HepG2 (cell line): ENCODE results near the gene GNG12. TPM values are rescaled to one million over a fixed set of nuclear protein-coding genes. Genes with fewer than 3 reads are reported as not detected.

ENCODE experiments used
- MTF2 ChIP-seq: sonication (generic); formaldehyde crosslinking; IDR thresholded peaks from 2 replicates; pipeline ENCODE4 v1.5.0; 2020; ENCODE audit warnings: missing genetic modification reagents, borderline replicate concordance
- SNAPC2 ChIP-seq: sonication (generic); formaldehyde crosslinking; IDR thresholded peaks from 2 replicates; pipeline ENCODE4 v1.8.1; 2022; ENCODE audit warnings: mild to moderate bottlenecking, missing genetic modification reagents
- SNRNP70 ChIP-seq: fragments of 200-400 bp; formaldehyde crosslinking; IDR thresholded peaks from 2 replicates; pipeline ENCODE4 v1.6.1; 2017; ENCODE audit warnings: mild to moderate bottlenecking, low read depth, low read length, moderate library complexity
- TGIF2 ChIP-seq: IDR thresholded peaks from 2 replicates; pipeline ENCODE4 v1.6.1; 2016; ENCODE audit warnings: control low read depth, missing compliant biosample characterization
- ZFP36 ChIP-seq: fragments of 150-350 bp; IDR thresholded peaks from 2 replicates; pipeline ENCODE4 v1.6.1; 2018; ENCODE audit warnings: borderline replicate concordance, low read length, low read depth; ENCODE audit not compliant: partially characterized antibody
- ZKSCAN8 ChIP-seq: IDR thresholded peaks from 2 replicates; pipeline ENCODE4 v1.6.1; 2016; ENCODE audit warnings: borderline replicate concordance, missing genetic modification reagents, missing compliant biosample characterization
- ZNF335 ChIP-seq: sonication (generic); formaldehyde crosslinking; IDR thresholded peaks from 2 replicates; pipeline ENCODE4 v1.4.0; 2020; ENCODE audit warnings: missing genetic modification reagents
- ZNF547 ChIP-seq: sonication (generic); formaldehyde crosslinking; IDR thresholded peaks from 2 replicates; pipeline ENCODE4 v1.5.1; 2020; ENCODE audit warnings: mild to moderate bottlenecking, missing genetic modification reagents
- ZNF773 ChIP-seq: sonication (generic); formaldehyde crosslinking; IDR thresholded peaks from 2 replicates; pipeline ENCODE4 v1.4.0; 2020; ENCODE audit warnings: missing genetic modification reagents, borderline replicate concordance
- ZNF878 ChIP-seq: sonication (generic); formaldehyde crosslinking; IDR thresholded peaks from 2 replicates; pipeline ENCODE4 v1.8.1; 2023; ENCODE audit warnings: mild to moderate bottlenecking, missing genetic modification reagents, moderate library complexity
- polyA plus RNA-seq, 8 experiments: library from polyadenylated mRNA; depleted of rRNA in 3 of 8; stranded (reverse) in 7 of 8; unstranded in 1 of 8; fragments of >200 nt; fragmentation: Illumina TruSeq in 4 of 8; extraction: Trizol in 4 of 8; gene quantifications; 2 replicates each; pipeline versions ENCODE4 v1.2.1 to v1.2.3, GENCODE V29; 2011 to 2016; ENCODE audit warnings: low read depth in 4 of 8, missing spikeins in 1 of 8, mixed read lengths in 1 of 8; ENCODE audit not compliant: insufficient read depth in 1 of 8
- total RNA-seq, 5 experiments: library from RNA; depleted of rRNA; stranded (reverse); fragments of >200 nt; fragmentation: Illumina TruSeq; extraction: Trizol; gene quantifications; 2 replicates each; pipeline ENCODE4 v1.2.3, GENCODE V29; 2016; ENCODE audit warnings: low read depth in 1 of 5
- TF ChIP-seq, protein P1 (sequence below): sonication (generic); formaldehyde crosslinking; IDR thresholded peaks from 2 replicates; pipeline ENCODE4 v1.4.0; 2020; ENCODE audit warnings: missing genetic modification reagents
- TF ChIP-seq, protein P2 (sequence below), 2 experiments: sonication (generic) in 1 of 2; formaldehyde crosslinking in 1 of 2; IDR thresholded peaks; 2 replicates each; pipeline versions ENCODE4 v1.6.1 to v1.9.0; 2014 to 2022; ENCODE audit warnings: antibody characterized with exemption in 1 of 2, borderline replicate concordance in 1 of 2, inconsistent platforms in 1 of 2, low read depth in 1 of 2, missing genetic modification reagents in 1 of 2
- TF ChIP-seq, protein P3 (sequence below): sonication (generic); formaldehyde crosslinking; IDR thresholded peaks from 2 replicates; pipeline ENCODE4 v1.8.0; 2022; ENCODE audit warnings: missing genetic modification reagents, mild to moderate bottlenecking, inconsistent platforms, borderline replicate concordance
- TF ChIP-seq, protein P4 (sequence below): sonication (generic); formaldehyde crosslinking; conservative IDR thresholded peaks from 2 replicates; pipeline ENCODE4 v1.4.0; 2020; ENCODE audit warnings: missing genetic modification reagents
- TF ChIP-seq, protein P5 (sequence below): IDR thresholded peaks from 2 replicates; pipeline ENCODE4 v1.6.1; 2016; ENCODE audit warnings: low read depth
- TF ChIP-seq, protein P6 (sequence below): sonication (generic); formaldehyde crosslinking; IDR thresholded peaks from 2 replicates; pipeline ENCODE4 v1.4.0; 2020; ENCODE audit warnings: missing genetic modification reagents, low read depth, mild to moderate bottlenecking, borderline replicate concordance

Gene GNG12
- total and polyA plus RNA-seq, 2 of the 13 experiments (the other 11 are each of a cell fraction or from before 2014, with no cell fraction given) = 0.11 TPM

DNA sequence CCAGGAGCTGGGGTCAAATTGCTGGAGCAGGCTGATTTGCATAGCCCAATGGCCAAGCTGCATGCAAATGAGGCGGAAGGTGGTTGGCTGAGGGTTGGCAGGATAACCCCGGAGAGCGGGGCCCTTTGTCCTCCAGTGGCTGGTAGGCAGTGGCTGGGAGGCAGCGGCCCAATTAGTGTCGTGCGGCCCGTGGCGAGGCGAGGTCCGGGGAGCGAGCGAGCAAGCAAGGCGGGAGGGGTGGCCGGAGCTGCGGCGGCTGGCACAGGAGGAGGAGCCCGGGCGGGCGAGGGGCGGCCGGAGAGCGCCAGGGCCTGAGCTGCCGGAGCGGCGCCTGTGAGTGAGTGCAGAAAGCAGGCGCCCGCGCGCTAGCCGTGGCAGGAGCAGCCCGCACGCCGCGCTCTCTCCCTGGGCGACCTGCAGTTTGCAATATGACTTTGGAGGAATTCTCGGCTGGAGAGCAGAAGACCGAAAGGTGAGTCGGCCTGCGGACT lies 148.2 kb downstream of the GNG12 start, which contains the start of gene GADD45A (continued):
- TF ChIP-seq ZNF547 (CRISPR knock-in tag) (peak; percentile 75; the same call in 1 of the 2 replicates), SNAPC2 (CRISPR knock-in tag) (peak; percentile 94), TGIF2 (CRISPR knock-in tag) (no peak; the same call in 1 of the 2 replicates), ZKSCAN8 (CRISPR knock-in tag) (0 out of 2 replicates have a peak, but pooled peaks have one; percentile 33), ZNF773 (peak; percentile 81; the same call in 1 of the 2 replicates), ZNF878 (CRISPR knock-in tag) (no peak; the same call in 1 of the 2 replicates), ZNF335 (CRISPR knock-in tag) (peak; percentile 87), SNRNP70 (no peak), ZFP36 (no peak), MTF2 (peak; percentile 22; the same call in 1 of the 2 replicates)
- TF ChIP-seq, protein P1, sequence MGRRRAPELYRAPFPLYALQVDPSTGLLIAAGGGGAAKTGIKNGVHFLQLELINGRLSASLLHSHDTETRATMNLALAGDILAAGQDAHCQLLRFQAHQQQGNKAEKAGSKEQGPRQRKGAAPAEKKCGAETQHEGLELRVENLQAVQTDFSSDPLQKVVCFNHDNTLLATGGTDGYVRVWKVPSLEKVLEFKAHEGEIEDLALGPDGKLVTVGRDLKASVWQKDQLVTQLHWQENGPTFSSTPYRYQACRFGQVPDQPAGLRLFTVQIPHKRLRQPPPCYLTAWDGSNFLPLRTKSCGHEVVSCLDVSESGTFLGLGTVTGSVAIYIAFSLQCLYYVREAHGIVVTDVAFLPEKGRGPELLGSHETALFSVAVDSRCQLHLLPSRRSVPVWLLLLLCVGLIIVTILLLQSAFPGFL (CRISPR knock-in tag) = no peak
- TF ChIP-seq, protein P2, sequence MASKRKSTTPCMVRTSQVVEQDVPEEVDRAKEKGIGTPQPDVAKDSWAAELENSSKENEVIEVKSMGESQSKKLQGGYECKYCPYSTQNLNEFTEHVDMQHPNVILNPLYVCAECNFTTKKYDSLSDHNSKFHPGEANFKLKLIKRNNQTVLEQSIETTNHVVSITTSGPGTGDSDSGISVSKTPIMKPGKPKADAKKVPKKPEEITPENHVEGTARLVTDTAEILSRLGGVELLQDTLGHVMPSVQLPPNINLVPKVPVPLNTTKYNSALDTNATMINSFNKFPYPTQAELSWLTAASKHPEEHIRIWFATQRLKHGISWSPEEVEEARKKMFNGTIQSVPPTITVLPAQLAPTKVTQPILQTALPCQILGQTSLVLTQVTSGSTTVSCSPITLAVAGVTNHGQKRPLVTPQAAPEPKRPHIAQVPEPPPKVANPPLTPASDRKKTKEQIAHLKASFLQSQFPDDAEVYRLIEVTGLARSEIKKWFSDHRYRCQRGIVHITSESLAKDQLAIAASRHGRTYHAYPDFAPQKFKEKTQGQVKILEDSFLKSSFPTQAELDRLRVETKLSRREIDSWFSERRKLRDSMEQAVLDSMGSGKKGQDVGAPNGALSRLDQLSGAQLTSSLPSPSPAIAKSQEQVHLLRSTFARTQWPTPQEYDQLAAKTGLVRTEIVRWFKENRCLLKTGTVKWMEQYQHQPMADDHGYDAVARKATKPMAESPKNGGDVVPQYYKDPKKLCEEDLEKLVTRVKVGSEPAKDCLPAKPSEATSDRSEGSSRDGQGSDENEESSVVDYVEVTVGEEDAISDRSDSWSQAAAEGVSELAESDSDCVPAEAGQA (IDR thresholded peaks at IDR 0.05; ENCODE audit: low read depth) = 0 out of 2 replicates have a peak, but pooled peaks have one; percentile 29
- TF ChIP-seq, protein P2 (CRISPR knock-in tag; IDR thresholded peaks at IDR 0.05; ENCODE audit: borderline replicate concordance) = 0 out of 2 replicates have a peak, but pooled peaks have one; percentile 25
- TF ChIP-seq, protein P3, sequence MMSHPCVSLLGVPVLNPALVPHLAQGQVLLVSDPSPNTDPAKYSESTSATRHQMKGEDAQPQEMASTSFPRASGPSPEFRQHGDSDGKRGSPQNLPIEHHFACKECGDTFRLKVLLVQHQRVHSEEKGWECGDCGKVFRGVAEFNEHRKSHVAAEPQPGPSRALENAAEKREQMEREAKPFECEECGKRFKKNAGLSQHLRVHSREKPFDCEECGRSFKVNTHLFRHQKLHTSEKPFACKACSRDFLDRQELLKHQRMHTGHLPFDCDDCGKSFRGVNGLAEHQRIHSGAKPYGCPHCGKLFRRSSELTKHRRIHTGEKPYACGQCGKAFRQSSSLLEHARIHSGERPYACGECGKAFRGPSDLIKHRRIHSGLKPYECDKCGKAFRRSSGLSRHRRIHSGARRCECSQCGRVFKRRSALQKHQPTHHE (CRISPR knock-in tag) = 0 out of 2 replicates have a peak, but pooled peaks have one; percentile 36
- TF ChIP-seq, protein P4, sequence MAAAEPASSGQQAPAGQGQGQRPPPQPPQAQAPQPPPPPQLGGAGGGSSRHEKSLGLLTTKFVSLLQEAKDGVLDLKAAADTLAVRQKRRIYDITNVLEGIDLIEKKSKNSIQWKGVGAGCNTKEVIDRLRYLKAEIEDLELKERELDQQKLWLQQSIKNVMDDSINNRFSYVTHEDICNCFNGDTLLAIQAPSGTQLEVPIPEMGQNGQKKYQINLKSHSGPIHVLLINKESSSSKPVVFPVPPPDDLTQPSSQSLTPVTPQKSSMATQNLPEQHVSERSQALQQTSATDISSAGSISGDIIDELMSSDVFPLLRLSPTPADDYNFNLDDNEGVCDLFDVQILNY (CRISPR knock-in tag) = peak; percentile 70; the same call in 1 of the 2 replicates
- TF ChIP-seq, protein P5, sequence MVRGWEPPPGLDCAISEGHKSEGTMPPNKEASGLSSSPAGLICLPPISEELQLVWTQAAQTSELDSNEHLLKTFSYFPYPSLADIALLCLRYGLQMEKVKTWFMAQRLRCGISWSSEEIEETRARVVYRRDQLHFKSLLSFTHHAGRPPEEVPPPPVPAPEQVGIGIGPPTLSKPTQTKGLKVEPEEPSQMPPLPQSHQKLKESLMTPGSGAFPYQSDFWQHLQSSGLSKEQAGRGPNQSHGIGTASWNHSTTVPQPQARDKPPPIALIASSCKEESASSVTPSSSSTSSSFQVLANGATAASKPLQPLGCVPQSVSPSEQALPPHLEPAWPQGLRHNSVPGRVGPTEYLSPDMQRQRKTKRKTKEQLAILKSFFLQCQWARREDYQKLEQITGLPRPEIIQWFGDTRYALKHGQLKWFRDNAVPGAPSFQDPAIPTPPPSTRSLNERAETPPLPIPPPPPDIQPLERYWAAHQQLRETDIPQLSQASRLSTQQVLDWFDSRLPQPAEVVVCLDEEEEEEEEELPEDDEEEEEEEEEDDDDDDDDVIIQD = peak; percentile 66; the same call in 1 of the 2 replicates
- TF ChIP-seq, protein P6, sequence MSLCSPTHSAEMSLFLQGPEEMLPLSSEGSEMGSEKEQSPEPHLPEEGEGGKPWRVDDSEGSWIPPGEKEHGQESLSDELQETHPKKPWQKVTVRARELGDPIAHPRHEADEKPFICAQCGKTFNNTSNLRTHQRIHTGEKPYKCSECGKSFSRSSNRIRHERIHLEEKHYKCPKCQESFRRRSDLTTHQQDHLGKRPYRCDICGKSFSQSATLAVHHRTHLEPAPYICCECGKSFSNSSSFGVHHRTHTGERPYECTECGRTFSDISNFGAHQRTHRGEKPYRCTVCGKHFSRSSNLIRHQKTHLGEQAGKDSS (CRISPR knock-in tag) = 0 out of 2 replicates have a peak, but pooled peaks have one; percentile 42
